Stimulated activated CD8-positive, alpha-beta memory T cell treated with anti-CD3 and anti-CD28 coated beads, Interleukin-7, amount 100 ng/mL, for 48 hours (primary cell): Measurements from ENCODE around the gene SMAD3.
A peak's percentile ranks its signal among the peaks of the same experiment; 100 is the strongest.

ENCODE experiments used
- DNase-seq, 2 donors: peaks; one replicate each; pipeline ENCODE4 v3.0.0-alpha.2; 2020; ENCODE audit warnings: low read depth in 1 of 2; ENCODE audit errors: extremely low read depth in 1 of 2

SMAD3 gene

GRCh38 chr15:67094001-67094826, 28.8 kb downstream of the SMAD3 start:
- DNase-seq, result no peak

DNA sequence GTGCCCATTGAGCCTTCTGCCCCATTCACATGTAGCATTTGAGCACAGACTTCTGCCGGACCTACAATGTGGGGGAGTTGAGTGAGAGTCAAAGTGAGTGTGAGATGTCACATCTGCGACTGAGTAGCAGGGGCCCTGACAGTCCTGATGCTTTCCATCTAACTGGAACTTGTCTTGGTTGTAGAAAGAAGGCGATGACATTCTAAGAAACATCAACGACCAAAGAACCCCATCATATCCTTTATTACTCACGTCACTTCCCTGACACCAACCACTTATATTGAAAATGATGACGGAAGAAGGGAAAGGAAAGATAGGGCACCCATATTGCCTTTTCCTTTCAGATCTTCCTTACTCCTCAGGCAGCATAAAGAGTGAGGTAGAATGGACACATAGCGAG, 30.5 kb downstream of the SMAD3 start:
- DNase-seq, result no peak

DNA sequence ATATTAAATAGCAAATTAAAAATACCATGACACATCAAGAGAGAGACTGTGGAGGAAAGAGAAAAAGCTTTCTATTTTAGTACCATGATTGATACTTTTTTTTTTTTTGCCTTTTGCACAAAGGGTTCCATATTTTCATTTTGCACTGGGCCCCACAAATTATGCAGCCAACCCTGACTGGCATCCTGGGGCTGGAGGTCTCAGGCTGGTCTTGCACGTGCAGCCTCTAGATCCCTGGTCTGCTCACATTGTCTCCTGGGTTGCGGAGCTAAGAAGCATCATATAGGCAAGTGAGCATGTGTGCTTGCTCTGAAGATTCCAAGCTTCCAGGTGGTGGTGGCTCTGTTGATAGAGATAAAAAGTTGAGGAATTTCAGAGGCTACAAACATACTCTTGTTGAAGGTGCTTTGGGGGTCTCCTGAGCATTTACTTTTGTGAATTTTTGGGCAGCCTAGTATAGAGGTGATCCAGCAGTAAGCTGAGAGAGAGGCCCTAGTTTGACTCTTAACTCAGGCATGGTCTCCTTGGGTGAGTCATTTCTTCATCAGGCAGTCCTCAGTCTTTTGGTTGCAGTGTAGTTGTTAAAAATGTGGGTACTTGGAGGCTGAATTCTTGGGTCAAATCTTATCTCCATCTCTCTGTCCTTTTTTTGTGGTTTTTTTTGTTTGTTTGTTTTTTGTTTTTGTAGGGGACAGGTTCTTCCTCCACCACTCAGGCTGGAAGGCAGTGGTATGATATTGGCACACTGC, 31.3 kb downstream of the SMAD3 start:
- DNase-seq, result no peak

- no peak for DNase-seq
These were observed 32.0 kb downstream of the SMAD3 start for GRCh38 chr15:67097424-67097823.

GRCh38 chr15:67097930-67098740, 32.7 kb downstream of the SMAD3 start:
- no peak for DNase-seq

GRCh38 chr15:67098768-67099282, 33.4 kb downstream of the SMAD3 start:
- no peak for DNase-seq

- no peak for DNase-seq
These were observed 34.9 kb downstream of the SMAD3 start for GRCh38 chr15:67100124-67100791.

DNA sequence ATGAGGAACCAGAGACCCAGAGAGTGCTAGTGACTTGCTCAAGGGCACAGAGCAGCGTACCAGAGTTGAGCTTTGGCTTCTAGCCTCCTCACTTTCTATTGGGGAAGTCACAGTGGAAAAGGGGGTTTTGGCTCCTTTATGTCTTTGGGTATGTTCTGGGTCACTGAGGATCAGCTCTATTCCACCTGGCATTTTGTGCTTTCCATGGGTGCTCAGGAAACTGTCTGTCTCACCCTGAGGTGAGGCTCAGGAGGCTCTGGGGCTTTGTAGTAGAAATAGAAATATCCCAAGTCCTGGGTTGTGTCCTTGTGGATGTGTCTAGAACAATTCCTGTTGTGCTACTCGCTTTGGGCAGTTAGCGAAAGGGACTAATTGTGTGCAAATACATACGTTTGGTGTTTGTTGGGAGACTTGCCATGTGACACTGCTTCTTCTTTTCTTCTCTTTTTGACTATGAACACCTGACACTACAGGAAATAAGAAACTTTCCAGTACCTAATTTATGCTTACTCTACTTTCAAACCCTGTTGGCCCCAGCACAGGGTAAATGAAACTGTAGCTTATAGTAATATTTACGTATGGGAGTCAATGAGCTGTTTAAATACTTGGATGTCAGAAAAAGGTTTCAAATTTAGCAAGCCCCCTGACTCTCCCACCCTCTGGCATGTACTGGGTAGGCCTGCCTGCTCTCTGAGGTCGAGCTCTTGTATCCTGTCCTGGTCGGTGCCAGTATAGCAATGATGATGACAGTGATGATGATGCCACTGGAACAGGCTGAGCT, 35.6 kb downstream of the SMAD3 start:
- DNase-seq, result peak; percentile 43 to 80

GRCh38 chr15:67101911-67102598, 36.7 kb downstream of the SMAD3 start:
- no peak for DNase-seq

DNA sequence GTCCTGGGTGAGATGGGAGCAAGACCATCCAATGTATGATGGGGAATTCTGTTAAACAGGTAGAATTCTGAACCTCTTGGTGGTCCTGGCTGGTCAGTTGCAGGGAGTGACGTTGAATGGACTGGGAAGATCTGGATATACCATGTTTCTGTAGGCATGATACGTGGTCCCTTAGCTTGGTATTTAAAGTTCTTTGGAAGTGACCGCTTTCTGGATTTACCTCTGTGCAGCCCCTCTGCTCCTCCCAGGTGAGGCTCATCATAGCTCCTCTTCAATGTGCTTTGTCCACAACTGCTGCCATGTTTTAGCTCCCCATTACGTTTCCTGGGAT, 37.2 kb downstream of the SMAD3 start:
- DNase-seq, result no peak

- no peak for DNase-seq
These were observed 37.6 kb downstream of the SMAD3 start for GRCh38 chr15:67103021-67103420.

DNA sequence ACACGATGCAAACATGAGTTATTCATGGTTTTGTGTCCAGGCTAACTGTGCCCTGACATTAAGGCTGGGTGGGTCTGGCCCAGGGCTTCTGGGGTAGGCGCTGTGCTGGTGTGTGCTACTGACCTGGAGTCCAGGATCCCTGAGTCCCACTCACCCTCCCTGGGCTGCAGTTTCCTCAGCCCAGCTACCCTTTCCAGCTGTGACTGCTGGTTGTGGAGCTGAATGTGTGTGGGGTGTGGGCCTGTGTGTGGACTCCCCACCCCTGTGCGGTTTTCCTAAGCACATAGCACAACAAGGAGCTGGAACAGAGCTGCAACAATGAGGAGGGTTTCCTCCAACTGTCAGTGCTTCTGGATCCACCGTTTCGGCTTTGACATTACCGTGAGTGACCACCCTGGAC, 38.0 kb downstream of the SMAD3 start:
- DNase-seq, result no peak

DNA sequence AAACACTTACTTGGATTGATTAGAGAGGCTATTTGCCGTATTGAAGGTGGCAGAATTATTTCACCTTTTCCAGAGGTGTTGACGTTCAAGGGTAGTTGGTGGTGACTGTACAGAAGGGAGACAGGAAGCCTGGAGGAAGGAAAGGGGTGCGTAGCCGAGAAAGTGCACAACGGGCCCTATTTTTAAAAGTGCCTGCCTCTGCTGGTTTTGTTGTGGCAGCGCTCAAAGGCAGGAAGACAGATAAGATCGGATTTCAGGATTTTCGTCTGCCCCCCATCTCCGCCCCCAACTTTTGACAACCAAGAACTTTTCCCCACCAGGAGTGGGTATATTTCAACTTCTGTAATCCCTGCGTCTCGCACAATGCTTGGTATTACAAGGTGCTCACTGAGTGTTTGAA, 38.5 kb downstream of the SMAD3 start:
- no peak for DNase-seq

- DNase-seq, result no peak
These were observed 39.1 kb downstream of the SMAD3 start for GRCh38 chr15:67104510-67104909.

DNA sequence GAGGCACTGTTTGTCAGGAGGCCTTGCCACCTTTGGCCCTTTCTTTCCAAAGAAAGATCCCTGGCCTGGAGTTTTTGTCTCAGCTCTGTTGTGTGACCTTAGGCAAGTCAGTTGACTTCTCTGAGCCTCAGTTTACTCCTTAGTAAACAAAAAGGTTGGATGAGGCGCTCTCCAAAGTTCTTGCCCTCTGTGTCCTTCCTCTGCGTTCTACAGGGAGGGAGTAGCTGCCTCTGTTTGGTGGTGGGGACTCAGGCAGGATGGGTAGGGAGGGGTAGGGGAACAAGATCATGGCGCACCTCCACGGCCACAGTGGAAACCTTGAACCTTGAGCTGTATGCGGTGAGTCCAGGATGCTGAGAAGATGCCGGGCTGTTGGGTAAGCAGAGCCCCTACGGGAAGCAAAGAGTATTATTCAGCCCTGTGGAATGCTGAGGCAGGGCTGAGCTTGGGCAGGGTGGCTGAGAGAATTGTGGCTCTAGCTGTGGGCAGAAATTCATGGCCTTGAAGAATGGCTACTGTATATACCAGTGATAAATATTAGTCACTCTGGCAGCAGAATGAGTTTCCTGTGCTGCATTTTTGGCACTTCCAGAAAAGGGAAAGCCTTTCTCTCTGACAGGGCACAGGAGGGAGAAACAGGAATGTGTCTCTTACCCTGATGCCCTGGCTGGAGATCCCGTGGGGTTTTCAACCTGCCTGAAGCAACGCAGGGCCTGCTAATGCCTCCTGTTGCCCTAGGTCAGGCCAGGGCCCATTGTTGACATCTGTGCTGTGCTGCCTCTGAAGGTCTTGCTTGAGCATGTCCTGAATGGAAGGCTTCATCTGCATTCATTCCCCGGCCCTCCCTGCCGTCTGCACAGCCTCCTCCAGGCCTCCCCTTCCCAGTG, 39.9 kb downstream of the SMAD3 start:
- no peak for DNase-seq

- no peak for DNase-seq
These were observed 40.8 kb downstream of the SMAD3 start for GRCh38 chr15:67105991-67106763.

DNA sequence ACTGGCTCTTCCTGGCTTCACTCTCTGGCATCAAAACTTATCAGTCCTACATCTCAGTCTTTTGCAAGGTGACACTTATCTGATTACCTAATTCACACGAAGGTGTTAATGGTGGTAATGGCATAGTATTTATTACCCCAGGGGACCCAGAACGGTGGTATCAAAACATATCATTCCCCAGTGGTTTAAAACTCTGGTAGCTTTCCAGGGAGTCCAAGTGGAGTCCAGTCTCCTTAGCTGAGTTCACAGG, 41.3 kb downstream of the SMAD3 start:
- no peak for DNase-seq
